IMR-90 (cell line): ENCODE results near the gene TCF7L1.

ENCODE experiments used
- CTCF ChIP-seq: conservative IDR thresholded peaks from 2 replicates; pipeline ENCODE4 v1.5.1; 2012; ENCODE audit warnings: mild to moderate bottlenecking, low read depth, low read length, improper control_type of control experiment
- MAFK ChIP-seq: IDR thresholded peaks from 2 replicates; pipeline ENCODE4 v1.6.1; 2012; ENCODE audit warnings: low read depth, low read length, improper control_type of control experiment
- POLR2A ChIP-seq: IDR thresholded peaks from 2 replicates; pipeline ENCODE4 v1.6.1; 2012; ENCODE audit warnings: mild to moderate bottlenecking, low read depth, low read length

- no peak for TF ChIP-seq POLR2A
- no peak for TF ChIP-seq MAFK
- no peak for TF ChIP-seq CTCF
These were observed 795 bp upstream of the TCF7L1 start for GRCh38 chr2:85132397-85132796.
